ENCODE results near the gene FOXJ2.

- no peak for TF ChIP-seq CTCF (IDR thresholded peaks at IDR 0.05)
- TF ChIP-seq POLR2A (IDR thresholded peaks at IDR 0.05): no peak
Measured at GRCh38 chr12:8033153-8034044, 883 bp downstream of the FOXJ2 start.
